ENCODE data around the gene LRRC71. TPM values are rescaled to one million over a fixed set of nuclear protein-coding genes. Genes with fewer than 3 reads are reported as not detected.
A peak's percentile ranks its signal among the peaks of the same experiment; 100 is the strongest.
"Not testable (repeated sequence)": the region's sequence is repeated elsewhere in the genome, so short reads cannot be mapped to it uniquely, and the experiment has no call there.

Gene LRRC71
- total RNA-seq, 1 donor from 2014 or later, result 0.17 TPM

DNA sequence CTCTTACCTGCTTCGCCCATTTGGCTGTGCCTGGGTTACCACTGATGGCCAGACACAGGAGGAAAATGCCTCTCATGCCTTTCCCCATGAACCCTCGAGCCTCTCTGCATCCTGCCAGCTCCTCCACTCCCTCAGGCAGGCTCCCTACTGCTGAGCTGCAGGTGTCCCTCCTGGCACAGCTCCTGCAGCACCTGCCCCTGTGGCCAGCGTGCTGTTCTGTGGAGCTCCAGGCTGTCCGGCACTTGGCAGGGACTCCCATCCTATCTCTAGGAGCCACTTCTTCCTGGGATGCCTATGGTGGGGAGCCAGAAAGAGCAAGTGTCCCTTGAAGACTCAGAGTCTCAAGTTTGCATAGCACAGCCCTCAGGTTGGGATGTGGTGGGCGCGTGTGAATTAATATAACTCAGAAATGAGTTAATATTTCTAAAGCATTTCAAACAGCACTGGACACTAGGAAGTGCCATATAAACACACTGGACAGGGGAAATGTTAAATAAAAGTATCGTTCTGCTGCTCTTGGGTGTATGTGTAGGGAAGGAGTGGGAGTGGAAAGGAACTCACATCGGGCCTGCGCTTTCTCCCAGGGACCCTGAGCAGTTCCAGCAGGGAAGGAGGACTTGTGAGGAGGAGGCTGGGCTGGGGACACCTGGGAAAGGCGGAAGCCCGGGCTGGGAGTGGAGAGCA lies 2.7 kb downstream of the LRRC71 start:
- no peak for ATAC-seq
- DNase-seq, result no peak
- intact Hi-C loops (cut with micrococcal nuclease), result no loop called here

- DNase-seq (no peak), ATAC-seq (no peak)
- intact Hi-C loops (cut with micrococcal nuclease), result no loop called here
These were observed 3.4 kb downstream of the LRRC71 start for GRCh38 chr1:156923670-156924477.

DNA sequence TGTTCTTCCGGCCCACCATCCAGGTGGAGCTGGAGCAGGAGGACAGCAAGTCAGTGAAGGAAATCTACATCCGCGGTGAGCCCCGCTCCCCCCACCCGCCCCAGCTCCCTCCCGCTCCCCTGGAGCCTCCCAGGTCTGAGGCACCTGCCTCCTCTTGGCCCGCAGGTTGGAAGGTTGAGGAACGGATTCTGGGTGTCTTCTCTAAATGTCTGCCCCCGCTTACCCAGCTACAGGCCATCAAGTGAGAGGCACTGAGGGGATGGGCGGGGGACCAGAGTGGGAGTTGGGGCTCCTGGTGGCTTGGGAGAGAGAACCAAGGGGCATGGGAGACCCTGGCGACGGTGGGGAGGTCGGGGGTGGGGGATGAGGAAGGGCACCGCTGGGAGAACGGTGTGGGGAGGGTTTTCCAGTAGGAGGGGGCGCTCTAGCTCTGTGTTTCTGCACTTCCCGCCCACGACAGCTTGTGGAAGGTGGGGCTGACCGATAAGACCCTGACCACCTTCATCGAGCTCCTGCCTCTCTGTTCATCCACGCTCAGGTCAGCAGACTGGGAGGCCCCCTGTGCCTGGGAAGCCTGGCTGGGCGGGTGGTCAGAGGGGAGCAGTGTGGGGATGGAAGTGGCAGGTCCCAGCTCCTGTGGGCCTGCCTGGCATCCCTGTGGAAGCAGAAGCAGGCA lies 4.2 kb downstream of the LRRC71 start:
- ATAC-seq (no peak), DNase-seq (no peak)
- intact Hi-C loops (cut with micrococcal nuclease), result no loop called here

GRCh38 chr1:156925154-156926010 lies 5.0 kb downstream of the LRRC71 start:
- intact Hi-C loops (cut with micrococcal nuclease), result no loop called here
- ATAC-seq (no peak), DNase-seq (no peak)

- peak; percentile 42 for ATAC-seq
- intact Hi-C loops (cut with micrococcal nuclease), result no loop called here
- peak; percentile 76 for DNase-seq
These were observed 5.7 kb downstream of the LRRC71 start for GRCh38 chr1:156926175-156926574.

- DNase-seq; ATAC-seq; intact Hi-C loops (cut with micrococcal nuclease): not testable (repeated sequence)
These were observed 6.3 kb downstream of the LRRC71 start for GRCh38 chr1:156926695-156927094.

DNA sequence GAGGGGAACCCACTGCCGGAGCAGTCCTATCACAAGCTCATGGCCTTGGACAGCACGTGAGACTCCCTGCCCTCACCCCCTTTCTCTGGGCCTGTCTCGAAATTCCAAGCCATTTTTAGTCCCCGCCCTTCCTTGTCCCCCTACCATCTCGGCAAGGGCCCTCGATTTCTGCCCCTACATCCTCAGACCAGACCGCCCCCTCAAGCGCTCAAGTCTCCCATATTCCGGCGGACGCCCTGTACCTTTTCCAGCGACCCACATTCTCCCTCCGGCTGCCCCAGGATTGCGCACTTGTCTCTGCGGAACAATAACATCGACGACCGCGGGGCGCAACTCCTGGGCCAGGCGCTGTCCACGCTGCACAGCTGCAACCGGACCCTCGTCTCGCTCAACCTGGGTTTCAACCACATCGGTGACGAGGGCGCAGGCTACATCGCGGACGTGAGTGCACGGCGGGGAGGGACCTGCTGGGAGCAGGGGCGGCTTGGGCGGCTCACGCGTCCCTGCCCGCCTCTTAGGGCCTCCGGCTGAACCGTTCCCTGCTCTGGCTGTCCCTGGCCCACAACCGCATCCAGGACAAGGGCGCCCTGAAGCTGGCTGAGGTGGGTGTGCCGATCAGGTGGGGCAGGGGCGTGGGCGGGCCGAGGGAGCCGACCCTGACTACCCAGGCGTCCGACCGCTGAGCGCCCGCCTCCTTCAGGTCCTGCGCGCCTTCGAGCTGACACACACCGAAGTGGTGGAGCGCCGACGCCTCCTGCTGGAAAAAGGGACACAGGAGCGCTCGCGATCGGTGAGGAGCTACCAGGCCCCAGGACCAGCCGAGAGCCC lies 7.0 kb downstream of the LRRC71 start:
- peak; percentile 80 for DNase-seq
- peak; percentile 74 for ATAC-seq
- intact Hi-C loops (cut with micrococcal nuclease), result no loop called here

DNA sequence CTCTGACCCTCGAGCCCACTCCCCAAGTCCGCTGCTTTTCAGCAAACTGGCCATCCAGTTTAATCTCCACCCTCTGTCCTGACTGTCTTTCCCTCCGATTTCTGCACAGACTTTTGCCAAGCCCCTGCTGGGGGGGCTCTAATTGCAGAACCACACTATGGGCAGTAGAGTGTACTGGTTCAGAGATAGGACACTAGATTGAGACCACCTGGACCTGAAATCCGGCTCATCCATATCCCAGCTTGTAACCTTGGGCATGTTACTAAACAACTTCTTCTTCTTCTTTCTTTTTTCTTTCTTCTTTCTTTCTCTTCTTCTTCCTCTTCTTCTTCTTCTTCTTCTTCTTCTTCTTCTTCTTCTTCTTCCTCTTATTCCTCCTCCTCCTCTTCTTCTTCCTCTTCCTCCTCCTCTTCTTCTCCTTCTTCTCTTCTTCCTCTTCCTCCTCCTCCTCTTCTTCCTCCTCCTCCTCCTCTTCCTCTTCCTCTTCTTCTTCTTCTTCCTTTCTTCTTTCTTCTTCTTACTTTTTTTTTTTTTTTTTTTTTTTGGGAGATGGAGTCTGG lies 7.7 kb downstream of the LRRC71 start:
- ATAC-seq (no peak), DNase-seq (no peak)
- intact Hi-C loops (cut with micrococcal nuclease), result no loop called here

DNA sequence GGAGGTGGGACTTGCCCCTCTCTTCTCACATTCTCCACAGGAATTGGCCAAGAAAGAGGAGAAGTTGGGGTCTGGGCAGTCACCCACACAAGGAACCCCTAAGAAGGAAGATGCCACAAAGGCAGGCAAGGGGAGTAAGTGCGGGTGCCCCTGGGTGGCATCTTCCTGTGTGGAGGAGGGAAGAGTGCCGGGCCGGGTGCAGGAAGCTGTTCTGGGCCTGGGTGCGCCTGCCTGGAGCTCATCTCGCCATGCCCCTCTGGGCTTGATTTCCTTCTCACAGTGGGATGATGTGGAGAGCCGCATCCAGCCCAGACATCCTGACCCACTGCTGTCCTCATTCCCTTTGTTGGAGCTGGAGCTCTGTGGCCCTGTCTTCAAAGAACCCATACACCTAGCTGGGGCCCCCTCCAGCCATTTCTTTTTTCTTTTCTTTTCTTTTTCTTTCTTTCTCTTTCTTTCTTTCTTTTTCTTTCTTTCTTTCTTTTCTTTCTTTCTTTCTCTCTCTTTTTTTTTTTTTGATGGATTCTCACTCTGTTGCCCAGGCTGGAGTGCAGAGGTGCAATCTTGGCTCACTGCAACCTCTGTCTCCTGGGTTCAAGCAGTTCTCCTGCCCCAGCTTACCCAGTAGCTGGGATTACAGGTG lies 9.3 kb downstream of the LRRC71 start:
- DNase-seq (no peak), ATAC-seq (no peak)
- intact Hi-C loops (cut with micrococcal nuclease), result no loop called here

- no peak for ATAC-seq
- no peak for DNase-seq
- intact Hi-C loops (cut with micrococcal nuclease), result no loop called here
These were observed 10.1 kb downstream of the LRRC71 start for GRCh38 chr1:156930483-156930882.

- intact Hi-C loops (cut with micrococcal nuclease), result no loop called here
- DNase-seq (no peak), ATAC-seq (peak; percentile 50)
These were observed 10.9 kb downstream of the LRRC71 start for GRCh38 chr1:156931211-156931952.

- no peak for DNase-seq
- intact Hi-C loops (cut with micrococcal nuclease), result no loop called here
- peak; percentile 16 for ATAC-seq
These were observed 11.7 kb downstream of the LRRC71 start for GRCh38 chr1:156931974-156932710.

DNA sequence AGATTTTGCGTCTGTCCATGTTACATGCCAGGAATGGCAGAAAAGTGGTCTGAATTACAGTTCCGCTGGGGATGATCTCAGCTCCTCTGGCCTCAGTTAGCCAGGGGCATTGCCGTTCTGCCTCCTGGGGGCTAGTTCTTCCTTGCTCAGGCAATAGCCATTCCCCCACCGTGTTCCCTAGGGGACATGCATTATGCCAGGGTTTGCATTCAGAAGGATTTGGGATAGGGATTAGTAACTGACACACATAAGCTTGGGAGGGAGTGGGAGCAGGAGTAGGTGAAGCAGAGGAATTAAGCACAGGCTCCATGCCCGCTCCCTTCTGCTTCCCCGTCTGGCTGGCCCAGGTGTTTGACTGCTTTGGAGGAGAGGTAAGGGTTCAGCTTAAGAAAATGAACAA lies 12.7 kb downstream of the LRRC71 start:
- intact Hi-C loops (cut with micrococcal nuclease), result no loop called here
- DNase-seq, result no peak
- no peak for ATAC-seq

GRCh38 chr1:156935505-156936128 lies 15.2 kb downstream of the LRRC71 start:
- intact Hi-C loops (cut with micrococcal nuclease), result no loop called here
- ATAC-seq, result no peak
- no peak for DNase-seq

DNA sequence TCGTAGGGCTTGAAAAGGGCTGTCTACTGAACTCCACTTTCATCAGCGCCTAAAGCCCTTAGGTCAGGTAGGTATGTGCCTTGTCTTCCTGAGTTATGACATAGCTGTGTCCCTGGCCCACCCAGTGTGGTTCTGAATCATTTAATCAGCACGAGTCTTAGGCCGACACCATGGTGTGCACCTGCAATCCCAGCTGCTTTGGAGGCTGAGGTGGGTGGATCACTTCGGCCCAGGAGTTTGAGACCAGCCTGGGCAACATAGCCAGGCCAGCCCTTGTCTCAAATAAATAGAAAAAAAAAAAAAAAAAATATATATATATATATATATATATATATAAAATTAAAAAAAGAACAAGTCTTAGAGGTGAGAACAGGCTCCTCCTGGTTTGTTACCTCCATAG lies 15.8 kb downstream of the LRRC71 start:
- ATAC-seq (no peak), DNase-seq (no peak)
- intact Hi-C loops (cut with micrococcal nuclease), result no loop called here

- ATAC-seq, result no peak
- DNase-seq, result no peak
- intact Hi-C loops (cut with micrococcal nuclease), result no loop called here
These were observed 16.3 kb downstream of the LRRC71 start for GRCh38 chr1:156936721-156937220.
